Fibroblast of lung (primary cell): Measurements from ENCODE around the gene GJA8. TPM values are rescaled to one million over a fixed set of nuclear protein-coding genes. Genes with fewer than 3 reads are reported as not detected.
A peak's percentile ranks its signal among the peaks of the same experiment; 100 is the strongest.
"Not testable (repeated sequence)": the region's sequence is repeated elsewhere in the genome, so short reads cannot be mapped to it uniquely, and the experiment has no call there.

Experiments used
- DNase-seq, 2 donors: peaks; one replicate each; pipeline versions ENCODE4 v3.0.0 to v3.0.0-alpha.2; 2010; ENCODE audit warnings: low read depth in 2 of 2
- H2AFZ ChIP-seq: 2 replicates; pipeline ENCODE4 v1.5.1; 2012; ENCODE audit warnings: low read length, control low read depth, inconsistent platforms
- H3K27ac ChIP-seq: 2 replicates; pipeline ENCODE4 v1.5.1; 2011; ENCODE audit warnings: low read length, control low read depth; ENCODE audit not compliant: insufficient read depth
- H3K27me3 ChIP-seq: 2 replicates; pipeline ENCODE4 v1.5.1; 2011; ENCODE audit warnings: mild to moderate bottlenecking, low read length; ENCODE audit not compliant: control insufficient read depth, insufficient read depth
- H3K36me3 ChIP-seq: 2 replicates; pipeline ENCODE4 v1.5.1; 2011; ENCODE audit warnings: low read length; ENCODE audit not compliant: control insufficient read depth, insufficient read depth
- H3K4me1 ChIP-seq: 2 replicates; pipeline ENCODE4 v1.5.1; 2011; ENCODE audit warnings: low read length; ENCODE audit not compliant: control insufficient read depth, insufficient read depth; ENCODE audit errors: extremely low read depth
- H3K4me2 ChIP-seq: 2 replicates; pipeline ENCODE4 v1.5.1; 2011; ENCODE audit warnings: low read length, control low read depth; ENCODE audit not compliant: insufficient read depth; ENCODE audit errors: extremely low read depth
- H3K4me3 ChIP-seq, 4 experiments: fragments of 200-600 bp in 1 of 4; sonication (generic) in 1 of 4; replicated peaks in 1 of 4; 2 replicates each; pipeline ENCODE4 v1.5.1; 2011 to 2016; ENCODE audit warnings: low read length in 4 of 4, low read depth in 3 of 4, mild to moderate bottlenecking in 3 of 4, control low read depth in 2 of 4, inconsistent platforms in 1 of 4, mixed read lengths in 1 of 4; ENCODE audit not compliant: insufficient read depth in 1 of 4; ENCODE audit errors: control extremely low read depth in 1 of 4
- H3K79me2 ChIP-seq: 2 replicates; pipeline ENCODE4 v1.5.1; 2012; ENCODE audit warnings: mild to moderate bottlenecking, low read length, inconsistent platforms; ENCODE audit not compliant: control insufficient read depth, insufficient read depth
- H3K9ac ChIP-seq: 2 replicates; pipeline ENCODE4 v1.5.1; 2011; ENCODE audit warnings: mild to moderate bottlenecking, low read length, control low read depth; ENCODE audit not compliant: insufficient read depth
- H3K9me3 ChIP-seq: 2 replicates; pipeline ENCODE4 v1.5.1; 2012; ENCODE audit warnings: low read depth, low read length; ENCODE audit not compliant: control insufficient read depth, insufficient read depth
- H4K20me1 ChIP-seq: 2 replicates; pipeline ENCODE4 v1.5.1; 2011; ENCODE audit warnings: low read length; ENCODE audit not compliant: control insufficient read depth, insufficient read depth; ENCODE audit errors: extremely low read depth
- CTCF ChIP-seq, 2 donors: IDR thresholded peaks in 1 of 2; conservative IDR thresholded peaks in 1 of 2; 1 replicate in 1 of 2; 2 replicates in 1 of 2; pipeline ENCODE4 v1.5.1; 2011 to 2012; ENCODE audit warnings: low read length in 2 of 2, control low read depth in 1 of 2, inconsistent platforms in 1 of 2, low read depth in 1 of 2, mild to moderate bottlenecking in 1 of 2
- EZH2 ChIP-seq: IDR thresholded peaks from 2 replicates; pipeline ENCODE4 v1.5.1; 2012; ENCODE audit warnings: low read length, control low read depth, mild to moderate bottlenecking; ENCODE audit errors: missing control alignments
- polyA plus RNA-seq, 2 donors: library from polyadenylated mRNA; depleted of rRNA in 1 of 2; stranded (reverse) in 1 of 2; unstranded in 1 of 2; fragments of >200 nt; gene quantifications; 2 replicates each; pipeline ENCODE4 v1.2.1, GENCODE V29; 2011 to 2012; ENCODE audit warnings: missing spikeins in 1 of 2
- total RNA-seq: library from RNA; depleted of rRNA; stranded (reverse); fragments of >200 nt; gene quantifications from 2 replicates; pipeline ENCODE4 v1.2.1, GENCODE V29; 2014

The GJA8 gene
- total and polyA plus RNA-seq, 2 donors (not counting 1 experiment from before 2014, with no cell fraction given): not detected

GRCh38 chr1:147924813-147925212, 22.2 kb downstream of the GJA8 start:
- Histone ChIP-seq H3K27me3 (no peaks in the 10 kb centered on the region), H3K4me3 (no peak overlapping the region), H3K4me2 (no peak overlapping the region), H3K36me3 (no peaks in the 10 kb centered on the region), H3K4me1 (no peaks in the 10 kb centered on the region), H3K9me3 (no peaks in the 10 kb centered on the region), H2AFZ (no peak overlapping the region), H3K79me2 (no peaks in the 10 kb centered on the region), H3K9ac (no peak overlapping the region), H4K20me1 (no peaks in the 10 kb centered on the region), H3K27ac (no peak overlapping the region)
- no peak for DNase-seq
- TF ChIP-seq CTCF (conservative IDR thresholded peaks at IDR 0.05 in 1 of 2, IDR thresholded peaks at IDR 0.05 in 1 of 2; ENCODE audit: low read depth in 1 of 2, low read length in 2 of 2): no peak
- TF ChIP-seq EZH2: no peak

- not testable (repeated sequence) for H3K27me3 ChIP-seq
These were observed 24.6 kb downstream of the GJA8 start for GRCh38 chr1:147927215-147927614.

GRCh38 chr1:147927689-147928088, 25.1 kb downstream of the GJA8 start:
- not testable (repeated sequence) for H3K36me3 ChIP-seq, H3K27ac ChIP-seq, H3K27me3 ChIP-seq, H3K4me3 ChIP-seq, H3K79me2 ChIP-seq, H3K9me3 ChIP-seq, DNase-seq, H3K4me1 ChIP-seq, H3K9ac ChIP-seq, H3K4me2 ChIP-seq, H4K20me1 ChIP-seq, H2AFZ ChIP-seq

More at GRCh38 chr1:147927215-147927614, 24.6 kb downstream of the GJA8 start:
- not testable (repeated sequence) for H3K36me3 ChIP-seq, H2AFZ ChIP-seq, H3K9ac ChIP-seq, DNase-seq, H3K4me3 ChIP-seq, H3K4me1 ChIP-seq, H4K20me1 ChIP-seq, H3K9me3 ChIP-seq, H3K79me2 ChIP-seq, H3K27ac ChIP-seq, H3K4me2 ChIP-seq

- Histone ChIP-seq H3K27ac (peak within 1 kb of the TSS; percentile 47), H3K9ac (peak within 1 kb of the TSS; percentile 69), H2AFZ (peak within 1 kb of the TSS; percentile 91), H3K4me3 (peak within 1 kb of the TSS; percentile 70 to 77 (median 72)), H3K4me2 (peak within 1 kb of the TSS; percentile 25)
- not testable (repeated sequence) for H3K79me2 ChIP-seq, H3K4me1 ChIP-seq, H4K20me1 ChIP-seq, H3K9me3 ChIP-seq, H3K36me3 ChIP-seq, H3K27me3 ChIP-seq
- peak; percentile 78 to 84 for DNase-seq
These were observed 25.9 kb downstream of the GJA8 start, which contains the start of gene GPR89B for GRCh38 chr1:147928236-147929132. Gene GPR89B (plus strand): TSS chr1:147928420. CDS start chr1:147928537, 117 bp downstream.

- not testable (repeated sequence) for H2AFZ ChIP-seq, H3K9me3 ChIP-seq, H3K79me2 ChIP-seq, H3K4me2 ChIP-seq, H3K27ac ChIP-seq, DNase-seq, H3K4me1 ChIP-seq, H4K20me1 ChIP-seq, H3K9ac ChIP-seq, H3K36me3 ChIP-seq, H3K27me3 ChIP-seq, H3K4me3 ChIP-seq
These were observed 28.5 kb downstream of the GJA8 start for GRCh38 chr1:147931137-147931536.

GRCh38 chr1:147935296-147935695, 32.7 kb downstream of the GJA8 start:
- not testable (repeated sequence) for H3K4me2 ChIP-seq, H3K9ac ChIP-seq, H3K27ac ChIP-seq, H2AFZ ChIP-seq, DNase-seq, H3K4me3 ChIP-seq, H3K36me3 ChIP-seq, H3K27me3 ChIP-seq, H4K20me1 ChIP-seq, H3K79me2 ChIP-seq, H3K9me3 ChIP-seq, H3K4me1 ChIP-seq
